Left cardiac atrium (tissue), 4 donors: ENCODE data around the gene TYW1B. TPM values are rescaled to one million over a fixed set of nuclear protein-coding genes. Genes with fewer than 3 reads are reported as not detected.
"Not testable (repeated sequence)": the region's sequence is repeated elsewhere in the genome, so short reads cannot be mapped to it uniquely, and the experiment has no call there.

Experiments used
- ATAC-seq, 2 donors: fragments of 200-7000 bp; cut with Tn5 transposase; one replicate each; pipeline ENCODE4 v1.9.1; 2020; ENCODE audit warnings: mild to moderate bottlenecking in 2 of 2, moderate library complexity in 2 of 2
- DNase-seq: peaks from one replicate; pipeline ENCODE4 v3.0.0-alpha.2; 2020
- intact Hi-C, 2 donors: fragments of 100-400 bp; cut with DNase I; formaldehyde crosslinking; loops; one replicate each; pipeline versions ENCODE4 v1.14.1 to v1.15.1; 2022 to 2023
- microRNA-seq, 2 donors: library from miRNA; unstranded; fragments of <30 nt; microRNA quantifications; one replicate each; pipeline ENCODE4 v1.2.0, GENCODE V29; 2020
- total RNA-seq, 2 donors: library from RNA; stranded (reverse); fragmentation: NEBNext Ultra II Directional; extraction: Animal tissue kit (Norgen Biotek cat#: 25700); gene quantifications; one replicate each; pipeline ENCODE4 v1.2.1, GENCODE V29; 2021
- donor health status: DM: no; HTN: yes; CAD: no.
- donor health status: DM: no; HTN: yes; CAD: no; lungs with severe emphysema.
- donor health status: DM: yes; HTN: yes; CAD: no.
- donor health status: Dilated cardiomyopathy.

TYW1B gene
- total RNA-seq, 2 donors from 2014 or later, result 1.4 to 2.8 TPM

- DNase-seq, intact Hi-C loops, ATAC-seq: not testable (repeated sequence)
These were observed 283.5 kb downstream of the TYW1B start for GRCh38 chr7:72544531-72544930.

- no peak for DNase-seq
- ATAC-seq, result no peak
- intact Hi-C loops, result no loop called here
These were observed 287.1 kb downstream of the TYW1B start for GRCh38 chr7:72540923-72541322.

GRCh38 chr7:72540106-72540611 is 287.8 kb downstream of the TYW1B start:
- DNase-seq (no peak), ATAC-seq (no peak)
- intact Hi-C loops, result no loop called here

GRCh38 chr7:72539702-72540101 is 288.3 kb downstream of the TYW1B start:
- DNase-seq (no peak), ATAC-seq (no peak)
- intact Hi-C loops, result no loop called here

GRCh38 chr7:72538856-72539255 is 289.1 kb downstream of the TYW1B start:
- intact Hi-C loops, result no loop called here
- ATAC-seq (no peak), DNase-seq (no peak)

GRCh38 chr7:72538147-72538546 is 289.9 kb downstream of the TYW1B start:
- DNase-seq (no peak), ATAC-seq (no peak)
- intact Hi-C loops, result no loop called here

- intact Hi-C loops, ATAC-seq, DNase-seq: not testable (repeated sequence)
These were observed 292.0 kb downstream of the TYW1B start for GRCh38 chr7:72536038-72536437.

- DNase-seq, intact Hi-C loops, ATAC-seq: not testable (repeated sequence)
These were observed 297.0 kb downstream of the TYW1B start for GRCh38 chr7:72531048-72531447.

Small RNAs within 50 kb of the gene (microRNA-seq; reads per million reads assigned to microRNA genes)
- gene MIR4650-2, result 0 reads per million in 2 donors

Other genes with a start within 250 kb of the TYW1B start
- 10 to 100 TPM; 21.5 to 30.7 TPM for gene POM121, start 96.9 kb upstream of the TYW1B start, total RNA-seq
- gene TRIM74, start 141.3 kb upstream of the TYW1B start, total RNA-seq, result under 1 TPM in 1 of 2 donors, not detected in 1; 0.41 TPM
- not detected for gene SPDYE8, start 201.6 kb upstream of the TYW1B start, total RNA-seq
- gene SPDYE11, start 229.7 kb upstream of the TYW1B start, total RNA-seq, result not detected